Measurements from ENCODE around the gene PLCL1.

The PLCL1 gene

GRCh38 chr2:197804049-197804757 lies at the start of gene PLCL1:
TSS of gene PLCL1 (plus strand) at chr2:197804593.
- DNase-seq (ENCODE audit: low read depth): peak; percentile 73

- no peak for DNase-seq (ENCODE audit: low read depth)
Observed at GRCh38 chr2:197759013-197759412, 45.4 kb upstream of the PLCL1 start.

- DNase-seq (ENCODE audit: low read depth): no peak
Observed at GRCh38 chr2:197759625-197760292, 44.6 kb upstream of the PLCL1 start.

GRCh38 chr2:197760293-197760657 lies 44.1 kb upstream of the PLCL1 start:
- no peak for DNase-seq (ENCODE audit: low read depth)

- peak; percentile 21 for DNase-seq (ENCODE audit: low read depth)
Observed at GRCh38 chr2:197777823-197778407, 26.5 kb upstream of the PLCL1 start.

GRCh38 chr2:197779261-197779660 lies 25.1 kb upstream of the PLCL1 start:
- no peak for DNase-seq (ENCODE audit: low read depth)

- DNase-seq (ENCODE audit: low read depth): no peak
Observed at GRCh38 chr2:197782126-197782525, 22.3 kb upstream of the PLCL1 start.

GRCh38 chr2:197784956-197785941 lies 19.1 kb upstream of the PLCL1 start, which contains the start of gene BOLL:
TSS of gene BOLL (minus strand) at chr2:197785319. CDS start at chr2:197781850, 3,469 bp downstream.
- no peak for DNase-seq (ENCODE audit: low read depth)

- DNase-seq (ENCODE audit: low read depth): no peak
Observed at GRCh38 chr2:197786010-197786877, 18.1 kb upstream of the PLCL1 start.

GRCh38 chr2:197793456-197793855 lies 10.9 kb upstream of the PLCL1 start:
- no peak for DNase-seq (ENCODE audit: low read depth)

- no peak for DNase-seq (ENCODE audit: low read depth)
Observed at GRCh38 chr2:197795277-197795676, 9.1 kb upstream of the PLCL1 start.

GRCh38 chr2:197798187-197798586 lies 6.2 kb upstream of the PLCL1 start:
- no peak for DNase-seq (ENCODE audit: low read depth)

GRCh38 chr2:197799068-197799467 lies 5.3 kb upstream of the PLCL1 start:
- DNase-seq (ENCODE audit: low read depth): no peak

GRCh38 chr2:197800091-197800490 lies 4.3 kb upstream of the PLCL1 start:
- DNase-seq (ENCODE audit: low read depth): no peak

GRCh38 chr2:197801033-197801432 lies 3.4 kb upstream of the PLCL1 start:
- DNase-seq (ENCODE audit: low read depth): no peak

- peak; percentile 47 for DNase-seq (ENCODE audit: low read depth)
Observed at GRCh38 chr2:197803033-197803444, 1.4 kb upstream of the PLCL1 start.

- DNase-seq (ENCODE audit: low read depth): no peak
Observed at GRCh38 chr2:197804758-197805714, 643 bp downstream of the PLCL1 start.

GRCh38 chr2:197805715-197806633 lies 1.6 kb downstream of the PLCL1 start:
- no peak for DNase-seq (ENCODE audit: low read depth)

- no peak for DNase-seq (ENCODE audit: low read depth)
Observed at GRCh38 chr2:197809064-197809463, 4.7 kb downstream of the PLCL1 start.

All from stromal cell of bone marrow (primary cell).